Measurements from ENCODE around the gene REC8.

The REC8 gene

DNA sequence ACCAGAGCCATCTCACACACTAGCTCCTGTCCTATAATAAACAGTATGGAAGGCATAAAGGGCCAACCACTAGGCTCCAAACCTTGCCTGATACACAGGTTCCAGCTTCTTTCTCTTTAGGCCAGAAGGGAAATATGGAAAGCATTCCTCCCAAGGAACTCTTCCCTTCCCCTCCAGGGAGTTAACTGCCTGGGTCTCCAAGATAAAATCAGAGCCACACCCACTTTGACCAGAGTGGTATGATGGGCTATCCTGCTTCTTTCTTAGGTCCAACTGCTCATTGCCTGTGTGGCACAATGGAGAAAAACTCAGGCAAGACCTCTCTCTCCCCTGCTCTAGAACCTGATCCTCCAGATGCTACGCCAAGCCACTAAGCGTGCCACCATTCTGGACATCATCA lies 35.7 kb downstream of the REC8 start:
- DNase-seq (no peak), ATAC-seq (ENCODE audit: insufficient read depth, low read depth) (no peak)
- TF ChIP-seq EZH2 (IDR thresholded peaks at IDR 0.05; ENCODE audit: borderline replicate concordance, low read depth, low read length, severe bottlenecking), result no peak
- TF ChIP-seq, protein P1, sequence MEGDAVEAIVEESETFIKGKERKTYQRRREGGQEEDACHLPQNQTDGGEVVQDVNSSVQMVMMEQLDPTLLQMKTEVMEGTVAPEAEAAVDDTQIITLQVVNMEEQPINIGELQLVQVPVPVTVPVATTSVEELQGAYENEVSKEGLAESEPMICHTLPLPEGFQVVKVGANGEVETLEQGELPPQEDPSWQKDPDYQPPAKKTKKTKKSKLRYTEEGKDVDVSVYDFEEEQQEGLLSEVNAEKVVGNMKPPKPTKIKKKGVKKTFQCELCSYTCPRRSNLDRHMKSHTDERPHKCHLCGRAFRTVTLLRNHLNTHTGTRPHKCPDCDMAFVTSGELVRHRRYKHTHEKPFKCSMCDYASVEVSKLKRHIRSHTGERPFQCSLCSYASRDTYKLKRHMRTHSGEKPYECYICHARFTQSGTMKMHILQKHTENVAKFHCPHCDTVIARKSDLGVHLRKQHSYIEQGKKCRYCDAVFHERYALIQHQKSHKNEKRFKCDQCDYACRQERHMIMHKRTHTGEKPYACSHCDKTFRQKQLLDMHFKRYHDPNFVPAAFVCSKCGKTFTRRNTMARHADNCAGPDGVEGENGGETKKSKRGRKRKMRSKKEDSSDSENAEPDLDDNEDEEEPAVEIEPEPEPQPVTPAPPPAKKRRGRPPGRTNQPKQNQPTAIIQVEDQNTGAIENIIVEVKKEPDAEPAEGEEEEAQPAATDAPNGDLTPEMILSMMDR (IDR thresholded peaks at IDR 0.05; ENCODE audit: borderline replicate concordance, extremely low read depth, low read length, poor library complexity, severe bottlenecking), result no peak
- Histone ChIP-seq H3K9me3 (ENCODE audit: insufficient read depth, low read length, severe bottlenecking) (peaks cover 3% of the 10 kb centered on the region), H3K27ac (ENCODE audit: low read length) (no peak overlapping the region), H3K4me1 (ENCODE audit: insufficient read depth, low read length) (peaks cover 14% of the 10 kb centered on the region), H3K9ac (ENCODE audit: low read depth, low read length) (no peak overlapping the region), H3K36me3 (ENCODE audit: insufficient read depth, low read length) (peaks cover 78% of the 10 kb centered on the region), H3K27me3 (ENCODE audit: insufficient read depth, low read length, poor library complexity) (no peaks in the 10 kb centered on the region), H3K4me2 (ENCODE audit: insufficient read depth, low read length) (no peak overlapping the region), H2AFZ (ENCODE audit: low read depth, low read length) (no peak overlapping the region), H4K20me1 (ENCODE audit: insufficient read depth, low read length) (no peaks in the 10 kb centered on the region), H3K79me2 (ENCODE audit: insufficient read depth, low read length) (peaks cover 22% of the 10 kb centered on the region), H3K4me3 (ENCODE audit: low read depth in 1 of 2, low read length in 2 of 2) (no peak overlapping the region)

DNA sequence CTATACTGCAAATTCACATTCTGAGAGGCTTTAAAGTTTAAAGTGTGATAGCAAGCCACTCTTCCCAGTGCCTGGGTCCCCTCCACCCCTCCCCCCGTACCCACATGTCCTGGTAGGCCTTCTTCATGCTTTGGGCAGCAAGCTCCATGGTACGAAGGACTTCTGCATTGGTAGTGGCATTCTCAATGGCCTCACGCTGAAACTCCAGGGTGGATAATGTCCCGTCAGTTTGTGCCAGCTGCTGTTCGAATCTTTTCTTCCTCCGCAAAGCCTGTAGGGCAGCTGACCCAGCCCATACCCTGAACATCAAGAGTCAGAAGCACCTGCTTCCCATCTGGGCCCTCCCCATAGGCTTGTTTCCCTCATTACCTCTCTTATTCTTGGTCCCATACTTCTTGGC lies 39.4 kb downstream of the REC8 start:
- ATAC-seq (ENCODE audit: insufficient read depth, low read depth), result no peak
- Histone ChIP-seq H3K9ac (ENCODE audit: low read depth, low read length) (no peak overlapping the region), H3K27ac (ENCODE audit: low read length) (no peak overlapping the region)

DNA sequence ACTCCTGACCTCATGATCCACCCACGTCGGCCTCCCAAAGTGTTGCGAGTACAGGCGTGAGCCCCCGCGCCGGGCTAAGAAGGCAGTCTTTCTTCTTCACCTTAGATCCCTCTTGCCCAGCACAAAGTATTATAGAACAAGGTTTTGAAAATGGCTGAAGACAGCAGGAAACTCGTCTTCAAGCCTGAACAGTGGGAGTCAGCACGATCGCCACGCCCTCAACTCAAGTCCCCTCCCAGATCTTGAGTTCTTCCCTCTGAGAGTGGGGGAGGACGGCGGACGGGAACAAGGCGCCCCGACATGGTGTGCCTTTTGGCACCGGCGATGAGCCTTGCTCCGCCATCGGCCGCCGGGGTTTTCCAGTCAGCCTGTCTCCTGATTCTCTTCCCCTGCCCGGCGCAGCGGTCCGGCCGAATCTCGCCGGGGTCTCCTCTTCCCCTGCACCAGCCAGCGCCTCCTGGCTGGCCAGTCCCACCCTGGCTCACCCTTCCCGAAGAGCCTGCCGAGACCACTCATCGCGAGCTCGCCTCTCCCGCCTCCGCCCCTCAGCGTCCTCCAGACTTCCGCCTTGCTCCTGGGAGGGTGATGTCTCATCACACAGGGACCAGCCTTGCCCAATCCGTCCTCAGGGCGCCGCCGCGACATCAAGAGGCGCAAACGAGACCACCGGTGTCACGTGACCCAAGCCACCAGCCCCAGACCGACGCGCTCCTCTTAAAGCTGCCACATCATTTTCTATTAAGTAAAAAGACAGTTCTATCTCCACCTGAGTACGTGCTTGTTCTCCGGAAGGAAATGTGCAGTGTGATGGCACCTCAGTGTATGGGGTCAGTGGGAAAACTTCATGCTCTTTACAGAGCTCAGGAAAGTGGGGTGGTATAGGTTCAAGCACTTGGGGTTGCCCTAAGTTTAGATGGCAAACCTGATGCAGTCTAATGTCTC lies 41.3 kb downstream of the REC8 start, which contains the start of gene CHMP4A:
Gene CHMP4A (minus strand): TSS at position 565 of the 942 bp plus-strand sequence. CDS start 49 bp downstream, at position 516.
- peak within 1 kb of the TSS; percentile 92 for H3K4me2 ChIP-seq (ENCODE audit: insufficient read depth, low read length)
- no peaks in the 10 kb centered on the region for H4K20me1 ChIP-seq (ENCODE audit: insufficient read depth, low read length)
- peak within 1 kb of the TSS; percentile 84 for H3K9ac ChIP-seq (ENCODE audit: low read depth, low read length)
- ATAC-seq (ENCODE audit: insufficient read depth, low read depth) (peak; percentile 84), DNase-seq (peak; percentile 98)
- H3K36me3 ChIP-seq (ENCODE audit: insufficient read depth, low read length), result peaks cover 40% of the 10 kb centered on the region
- no peaks in the 10 kb centered on the region for H3K27me3 ChIP-seq (ENCODE audit: insufficient read depth, low read length, poor library complexity)
- peaks cover 47% of the 10 kb centered on the region for H3K4me1 ChIP-seq (ENCODE audit: insufficient read depth, low read length)
- H3K79me2 ChIP-seq (ENCODE audit: insufficient read depth, low read length), result peaks cover 46% of the 10 kb centered on the region
- H3K4me3 ChIP-seq (ENCODE audit: low read depth in 1 of 2, low read length in 2 of 2), result peak within 1 kb of the TSS; percentile 61 to 89
- H3K27ac ChIP-seq (ENCODE audit: low read length), result peak within 1 kb of the TSS; percentile 88
- H3K9me3 ChIP-seq (ENCODE audit: insufficient read depth, low read length, severe bottlenecking), result no peaks in the 10 kb centered on the region
- H2AFZ ChIP-seq (ENCODE audit: low read depth, low read length), result peak within 1 kb of the TSS; percentile 90
- TF ChIP-seq, protein P1 (IDR thresholded peaks at IDR 0.05; ENCODE audit: borderline replicate concordance, extremely low read depth, low read length, poor library complexity, severe bottlenecking), result peak; percentile 17
- no peak for TF ChIP-seq EZH2 (IDR thresholded peaks at IDR 0.05; ENCODE audit: borderline replicate concordance, low read depth, low read length, severe bottlenecking)

More for the DNA sequence above, 39.4 kb downstream of the REC8 start:
- TF ChIP-seq, protein P1 (IDR thresholded peaks at IDR 0.05; ENCODE audit: borderline replicate concordance, extremely low read depth, low read length, poor library complexity, severe bottlenecking), result no peak
- no peak for TF ChIP-seq EZH2 (IDR thresholded peaks at IDR 0.05; ENCODE audit: borderline replicate concordance, low read depth, low read length, severe bottlenecking)
- Histone ChIP-seq H3K4me3 (ENCODE audit: low read depth in 1 of 2, low read length in 2 of 2) (no peak overlapping the region), H3K4me2 (ENCODE audit: insufficient read depth, low read length) (peak overlapping the region; percentile 92), H3K9me3 (ENCODE audit: insufficient read depth, low read length, severe bottlenecking) (no peaks in the 10 kb centered on the region), H2AFZ (ENCODE audit: low read depth, low read length) (no peak overlapping the region), H3K27me3 (ENCODE audit: insufficient read depth, low read length, poor library complexity) (no peaks in the 10 kb centered on the region), H3K4me1 (ENCODE audit: insufficient read depth, low read length) (peaks cover 39% of the 10 kb centered on the region), H4K20me1 (ENCODE audit: insufficient read depth, low read length) (no peaks in the 10 kb centered on the region), H3K36me3 (ENCODE audit: insufficient read depth, low read length) (peaks cover 50% of the 10 kb centered on the region), H3K79me2 (ENCODE audit: insufficient read depth, low read length) (peaks cover 43% of the 10 kb centered on the region)
- DNase-seq, result no peak

All from DND-41 (cell line).